ENCODE measurements around the gene ANKRD12.

ANKRD12 gene

DNA sequence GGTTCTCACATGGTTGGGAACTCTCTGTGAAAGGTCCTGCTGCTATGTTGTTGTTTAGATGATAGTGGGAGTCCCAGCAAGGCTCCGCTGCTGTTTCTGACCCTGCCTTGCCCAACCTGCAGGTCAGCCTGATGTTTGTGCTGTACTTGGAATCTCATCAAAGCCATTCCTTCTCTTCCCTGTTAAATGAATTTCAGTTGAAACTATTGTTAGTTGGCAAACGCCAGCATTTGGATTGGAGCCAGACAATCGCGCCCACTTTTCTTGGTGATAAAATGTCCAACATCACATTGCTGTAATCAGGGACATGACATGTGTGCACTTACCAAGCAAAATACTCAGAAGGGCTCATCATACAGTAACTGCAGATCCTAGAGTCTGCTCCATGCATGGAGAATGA, 185.2 kb downstream of the ANKRD12 start:
- Histone ChIP-seq H3K27ac (ENCODE audit: extremely low read depth, low read depth, low read length) (no peak overlapping the region), H3K36me3 (ENCODE audit: control insufficient read depth in 2 of 2, insufficient read depth in 1 of 2, low read length in 2 of 2) (no peaks in the 10 kb centered on the region), H3K4me3 (ENCODE audit: low read depth, low read length) (no peak overlapping the region), H3K9me3 (ENCODE audit: control insufficient read depth, insufficient read depth, low read depth, low read length) (no peaks in the 10 kb centered on the region), H3K4me1 (ENCODE audit: control insufficient read depth, insufficient read depth, low read length) (no peaks in the 10 kb centered on the region)
- no peak for TF ChIP-seq WT1 (tag by site-specific recombination; IDR thresholded peaks at IDR 0.05)
- TF ChIP-seq TRIM28 (IDR thresholded peaks at IDR 0.05; ENCODE audit: borderline replicate concordance, low read length) = no peak
- TF ChIP-seq ZNF488 (tag by site-specific recombination; IDR thresholded peaks at IDR 0.05) = no peak
- no peak for TF ChIP-seq ZSCAN5A (tag by site-specific recombination; IDR thresholded peaks at IDR 0.05)
- no peak for TF ChIP-seq ZNF221 (tag by site-specific recombination; IDR thresholded peaks at IDR 0.05; ENCODE audit: borderline replicate concordance)
- no peak for TF ChIP-seq ZNF311 (tag by site-specific recombination; IDR thresholded peaks at IDR 0.05; ENCODE audit: borderline replicate concordance)
- CTCF ChIA-PET = no interaction called here
- POLR2A ChIA-PET = interaction anchor here (1.3 kb wide), 1 partner anchor 13 kb away, joined by 4 read pairs; the partner anchor contains the start of gene TWSG1

GRCh38 chr18:9322744-9323143, 186.2 kb downstream of the ANKRD12 start:
- Histone ChIP-seq H3K4me1 (ENCODE audit: control insufficient read depth, insufficient read depth, low read length) (no peaks in the 10 kb centered on the region), H3K4me3 (ENCODE audit: low read depth, low read length) (no peak overlapping the region), H3K27ac (ENCODE audit: extremely low read depth, low read depth, low read length) (no peak overlapping the region), H3K9me3 (ENCODE audit: control insufficient read depth, insufficient read depth, low read depth, low read length) (no peaks in the 10 kb centered on the region), H3K36me3 (ENCODE audit: control insufficient read depth in 2 of 2, insufficient read depth in 1 of 2, low read length in 2 of 2) (no peaks in the 10 kb centered on the region)
- TF ChIP-seq ZNF10 (tag by site-specific recombination; IDR thresholded peaks at IDR 0.05) (no peak), ZNF155 (tag by site-specific recombination; IDR thresholded peaks at IDR 0.05) (no peak), ZNF747 (tag by site-specific recombination; IDR thresholded peaks at IDR 0.05) (no peak), PRDM1 (tag by site-specific recombination; IDR thresholded peaks at IDR 0.05) (no peak), KLF1 (tag by site-specific recombination; IDR thresholded peaks at IDR 0.05) (no peak), ZNF701 (tag by site-specific recombination; IDR thresholded peaks at IDR 0.05) (no peak), ZNF362 (tag by site-specific recombination; IDR thresholded peaks at IDR 0.05) (no peak), ZNF837 (tag by site-specific recombination; IDR thresholded peaks at IDR 0.05) (no peak), ZNF600 (tag by site-specific recombination; IDR thresholded peaks at IDR 0.05) (no peak), ZNF239 (tag by site-specific recombination; IDR thresholded peaks at IDR 0.05) (no peak), ZNF350 (tag by site-specific recombination; IDR thresholded peaks at IDR 0.05) (no peak), ZNF670 (tag by site-specific recombination; IDR thresholded peaks at IDR 0.05; ENCODE audit: low read depth) (no peak), ZNF423 (tag by site-specific recombination; IDR thresholded peaks at IDR 0.05) (no peak)
- TF ChIP-seq, protein P1, sequence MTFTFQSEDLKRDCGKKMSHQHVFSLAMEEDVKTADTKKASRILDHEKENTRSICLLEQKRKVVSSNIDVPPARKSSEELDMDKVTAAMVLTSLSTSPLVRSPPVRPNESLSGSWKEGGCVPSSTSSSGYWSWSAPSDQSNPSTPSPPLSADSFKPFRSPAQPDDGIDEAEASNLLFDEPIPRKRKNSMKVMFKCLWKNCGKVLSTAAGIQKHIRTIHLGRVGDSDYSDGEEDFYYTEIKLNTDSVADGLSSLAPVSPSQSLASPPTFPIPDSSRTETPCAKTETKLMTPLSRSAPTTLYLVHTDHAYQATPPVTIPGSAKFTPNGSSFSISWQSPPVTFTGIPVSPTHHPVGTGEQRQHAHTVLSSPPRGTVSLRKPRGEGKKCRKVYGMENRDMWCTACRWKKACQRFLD (tag by site-specific recombination; IDR thresholded peaks at IDR 0.05) = no peak
- ChIA-PET POLR2A (no interaction called here), CTCF (interaction anchor here (0.6 to 0.8 kb wide), 3 partner anchors 8 to 253 kb away, joined by 3 to 5 read pairs (median 3); no protein-coding TSS in a partner anchor)

Data from HEK293 (cell line).